IMR-90 (cell line): ENCODE results near the gene NAA35. TPM values are rescaled to one million over a fixed set of nuclear protein-coding genes. Genes with fewer than 3 reads are reported as not detected.

Source experiments
- ATAC-seq: fragments of 200-7000 bp; cut with Tn5 transposase; 2 replicates; pipeline ENCODE4 v1.9.1; 2020; ENCODE audit warnings: low read depth, mild to moderate bottlenecking, moderate library complexity
- BruUV-seq: library from RNA; stranded (reverse); fragments of 400-500 nt; replicated peaks from 2 replicates; lab custom pipeline; 2021; lab: Mats Ljungman, UMichigan
- CTCF ChIA-PET: fragments of 300-600 bp; formaldehyde crosslinking; extraction: SDS; loops from one replicate; lab custom pipeline; 2021; ENCODE audit warnings: antibody characterized with exemption; lab: Yijun Ruan, JAX
- POLR2A ChIA-PET: fragments of 300-600 bp; sonication (Branson Sonifier 250); formaldehyde crosslinking; loops from one replicate; lab custom pipeline; 2022; ENCODE audit warnings: antibody characterized with exemption; ENCODE audit not compliant: unreplicated experiment; lab: Charles Lee
- DNase-seq: peaks from one replicate; pipeline ENCODE4 v3.0.0; 2013
- H2AFZ ChIP-seq: replicated peaks from 2 replicates; pipeline ENCODE3; 2013; ENCODE audit warnings: low read length, mild to moderate bottlenecking; ENCODE audit not compliant: poor library complexity
- H2AK5ac ChIP-seq: 2 replicates; pipeline ENCODE4 v1.6.1; 2013; ENCODE audit warnings: low read depth, low read length, inconsistent platforms
- H2AK9ac ChIP-seq: replicated peaks from 2 replicates; pipeline ENCODE3; 2013; ENCODE audit warnings: mild to moderate bottlenecking, low read depth, low read length, moderate library complexity; ENCODE audit not compliant: poor library complexity
- H2BK120ac ChIP-seq: 2 replicates; pipeline ENCODE4 v1.6.1; 2013; ENCODE audit warnings: low read depth, low read length, inconsistent platforms
- H2BK15ac ChIP-seq: 3 replicates; pipeline ENCODE4 v1.6.1; 2013; ENCODE audit warnings: low read depth, low read length, inconsistent platforms
- H2BK20ac ChIP-seq: 2 replicates; pipeline ENCODE4 v1.6.1; 2013; ENCODE audit warnings: low read depth, mild to moderate bottlenecking, inconsistent platforms, low read length, moderate library complexity
- H2BK5ac ChIP-seq: 2 replicates; pipeline ENCODE4 v1.6.1; 2013; ENCODE audit warnings: mild to moderate bottlenecking, low read depth, low read length, inconsistent platforms; ENCODE audit not compliant: poor library complexity, severe bottlenecking
- H3K14ac ChIP-seq: replicated peaks from 2 replicates; pipeline ENCODE4 v1.6.1; 2013; ENCODE audit warnings: low read depth, low read length, inconsistent platforms
- H3K18ac ChIP-seq: 2 replicates; pipeline ENCODE4 v1.6.1; 2013; ENCODE audit warnings: low read depth, low read length, control low read depth
- H3K23ac ChIP-seq: 2 replicates; pipeline ENCODE4 v1.6.1; 2013; ENCODE audit warnings: low read depth, low read length, inconsistent platforms
- H3K27ac ChIP-seq: 2 replicates; pipeline ENCODE4 v1.5.1; 2013; ENCODE audit warnings: mild to moderate bottlenecking, control low read depth, low read length; ENCODE audit not compliant: insufficient read depth
- H3K27me3 ChIP-seq: 2 replicates; pipeline ENCODE4 v1.6.1; 2013; ENCODE audit warnings: low read length; ENCODE audit not compliant: control insufficient read depth, insufficient read depth
- H3K36me3 ChIP-seq: 2 replicates; pipeline ENCODE4 v1.6.1; 2013; ENCODE audit warnings: low read length, mixed read lengths; ENCODE audit not compliant: control insufficient read depth, insufficient read depth
- H3K4ac ChIP-seq: 2 replicates; pipeline ENCODE4 v1.6.1; 2013; ENCODE audit warnings: low read depth, low read length, inconsistent platforms
- H3K4me1 ChIP-seq: 2 replicates; pipeline ENCODE4 v1.6.1; 2013; ENCODE audit warnings: low read length, mixed read lengths; ENCODE audit not compliant: control insufficient read depth, insufficient read depth
- H3K4me2 ChIP-seq: 2 replicates; pipeline ENCODE4 v1.6.1; 2013; ENCODE audit warnings: low read depth, mild to moderate bottlenecking, control low read depth, low read length, moderate library complexity
- H3K4me3 ChIP-seq: 2 replicates; pipeline ENCODE4 v1.5.1; 2013; ENCODE audit warnings: low read depth, mild to moderate bottlenecking, control low read depth, low read length, moderate library complexity; ENCODE audit not compliant: insufficient read depth
- H3K56ac ChIP-seq: 2 replicates; pipeline ENCODE4 v1.6.1; 2013; ENCODE audit warnings: low read length, inconsistent platforms; ENCODE audit not compliant: insufficient read depth; ENCODE audit errors: extremely low read depth
- H3K79me1 ChIP-seq, 2 experiments: 2 replicates each; pipeline ENCODE4 v1.6.1; 2013; ENCODE audit warnings: low read length in 2 of 2, inconsistent platforms in 1 of 2, low read depth in 1 of 2
- H3K9ac ChIP-seq: 2 replicates; pipeline ENCODE4 v1.6.1; 2013; ENCODE audit warnings: low read depth, low read length, control low read depth
- H3K9me1 ChIP-seq: 2 replicates; pipeline ENCODE4 v1.6.1; 2013; ENCODE audit warnings: low read length, inconsistent platforms; ENCODE audit not compliant: insufficient read depth
- H3K9me3 ChIP-seq: 2 replicates; pipeline ENCODE4 v1.6.1; 2013; ENCODE audit warnings: low read length; ENCODE audit not compliant: control insufficient read depth, insufficient read depth
- H4K20me1 ChIP-seq: 2 replicates; pipeline ENCODE4 v1.6.1; 2013; ENCODE audit warnings: low read length, inconsistent platforms; ENCODE audit not compliant: insufficient read depth
- H4K5ac ChIP-seq: 2 replicates; pipeline ENCODE4 v1.6.1; 2013; ENCODE audit warnings: mild to moderate bottlenecking, low read depth, low read length, control low read depth
- H4K8ac ChIP-seq, 2 experiments: 2 replicates each; pipeline ENCODE4 v1.6.1; 2013; ENCODE audit warnings: low read depth in 2 of 2, low read length in 2 of 2, control low read depth in 1 of 2, inconsistent platforms in 1 of 2
- H4K91ac ChIP-seq: 2 replicates; pipeline ENCODE4 v1.6.1; 2013; ENCODE audit warnings: low read depth, low read length, inconsistent platforms; ENCODE audit not compliant: insufficient read depth
- BHLHE40 ChIP-seq: fragments of 150-350 bp; IDR thresholded peaks from 2 replicates; pipeline ENCODE4 v1.6.1; 2016; ENCODE audit warnings: mild to moderate bottlenecking, low read depth, low read length
- CEBPB ChIP-seq: IDR thresholded peaks from 2 replicates; pipeline ENCODE4 v1.6.1; 2012; ENCODE audit warnings: low read depth, low read length, improper control_type of control experiment
- FOS ChIP-seq: fragments of 150-350 bp; IDR thresholded peaks from 2 replicates; pipeline ENCODE4 v1.6.1; 2016; ENCODE audit warnings: low read depth, low read length
- MAZ ChIP-seq: IDR thresholded peaks from 2 replicates; pipeline ENCODE4 v1.6.1; 2012; ENCODE audit warnings: low read depth, mild to moderate bottlenecking, low read length, improper control_type of control experiment, moderate library complexity, borderline replicate concordance
- MXI1 ChIP-seq: IDR thresholded peaks from 2 replicates; pipeline ENCODE4 v1.6.1; 2012; ENCODE audit warnings: low read depth, mild to moderate bottlenecking, low read length, moderate library complexity, borderline replicate concordance
- POLR2A ChIP-seq: IDR thresholded peaks from 2 replicates; pipeline ENCODE4 v1.6.1; 2012; ENCODE audit warnings: mild to moderate bottlenecking, low read depth, low read length
- RFX5 ChIP-seq: IDR thresholded peaks from 2 replicates; pipeline ENCODE4 v1.8.0; 2012; ENCODE audit warnings: low read depth, mild to moderate bottlenecking, low read length, moderate library complexity
- SMC3 ChIP-seq: fragments of 150-350 bp; IDR thresholded peaks from 2 replicates; pipeline ENCODE4 v1.6.1; 2016; ENCODE audit warnings: low read depth, mild to moderate bottlenecking, antibody characterized with exemption, low read length, moderate library complexity
- USF2 ChIP-seq: fragments of 150-350 bp; IDR thresholded peaks from 2 replicates; pipeline ENCODE4 v1.6.1; 2017; ENCODE audit warnings: mild to moderate bottlenecking, antibody characterized with exemption, low read length, low read depth
- WGBS, 2 experiments: methylation state at CpG; one replicate each; pipeline versions ENCODE4 v1.1.5 to v1.1.7; 2013; ENCODE audit warnings: missing lambda C conversion rate in 2 of 2; ENCODE audit not compliant: insufficient read length in 1 of 2; ENCODE audit errors: extremely low coverage in 2 of 2; 5-methylcytosine and 5-hydroxymethylcytosine counted together
- dilution Hi-C: fragments of 300-500 bp; cut with HindIII; formaldehyde crosslinking; loops from one replicate; pipeline ENCODE4 v1.14.3; 2018; ENCODE audit warnings: low sequenced_read_pairs; ENCODE audit not compliant: unreplicated experiment
- in situ Hi-C: fragments of 300-500 bp; cut with MboI; formaldehyde crosslinking; loops from 3 replicates; pipeline ENCODE4 v1.14.3; 2019; ENCODE audit warnings: low sequenced_read_pairs, inconsistent platforms, mixed read lengths
- intact Hi-C: fragments of 100-400 bp; cut with micrococcal nuclease; formaldehyde crosslinking; loops from 2 replicates; pipeline ENCODE4 v1.10.0; 2022
- polyA plus RNA-seq, 3 experiments: library from polyadenylated mRNA; depleted of rRNA; stranded (reverse); fragments of >200 nt; gene quantifications; 2 replicates each; pipeline ENCODE4 v1.2.3, GENCODE V29; 2012; ENCODE audit warnings: low replicate concordance in 1 of 3
- total RNA-seq: library from RNA; depleted of rRNA; stranded (reverse); fragments of >200 nt; gene quantifications from 2 replicates; pipeline ENCODE4 v1.2.3, GENCODE V29; 2012

The NAA35 gene
- total and polyA plus RNA-seq, 2 of the 4 experiments (the other 2 are of a cell fraction) = 13.1 to 16.5 TPM

GRCh38 chr9:85944672-85945071, 3.7 kb downstream of the NAA35 start:
- intact Hi-C loops = loop anchor here (5.0 kb wide), 1 partner anchor 338 kb away; the partner anchor contains the start of gene ISCA1
- ATAC-seq (no peak), DNase-seq (no peak)
- Histone ChIP-seq H3K9me1 (0 out of 2 replicates have a peak, but pooled peaks cover 2% of the 10 kb centered on the region), H2BK120ac (no peak overlapping the region), H3K4me2 (no peak overlapping the region), H3K27me3 (no peaks in the 10 kb centered on the region), H2BK5ac (no peak overlapping the region), H3K14ac (no peak overlapping the region), H4K8ac (no peak overlapping the region), H3K56ac (no peak overlapping the region), H3K9ac (no peak overlapping the region), H4K91ac (no peak overlapping the region), H3K18ac (no peak overlapping the region), H2AK9ac (no peak overlapping the region), H3K27ac (no peak overlapping the region), H2AK5ac (no peak overlapping the region), H4K20me1 (peaks cover 4% of the 10 kb centered on the region; the same call in 1 of the 2 replicates), H3K4me3 (no peak overlapping the region), H2BK15ac (no peak overlapping the region), H3K4ac (no peak overlapping the region), H3K23ac (no peak overlapping the region), H3K36me3 (peaks cover 7% of the 10 kb centered on the region; the same call in 1 of the 2 replicates), H2BK20ac (no peak overlapping the region), H3K9me3 (no peaks in the 10 kb centered on the region; the same call in 1 of the 2 replicates), H4K5ac (no peak overlapping the region), H3K79me1 (peaks cover 35 to 40% of the 10 kb centered on the region in 2 experiments), H3K4me1 (no peaks in the 10 kb centered on the region), H2AFZ (no peak overlapping the region)
- no CpG with 5 or more reads among the region's 2 CpGs for WGBS, 2 experiments
- BruUV-seq = no TSS peak
- dilution Hi-C loops = no loop called here
- ChIA-PET CTCF (no interaction called here), POLR2A (no interaction called here)
- no peak for TF ChIP-seq POLR2A
- no peak for TF ChIP-seq RFX5
- TF ChIP-seq MXI1 = no peak
- no peak for TF ChIP-seq MAZ
- no peak for TF ChIP-seq USF2
- TF ChIP-seq SMC3 = no peak
- no peak for TF ChIP-seq BHLHE40
- TF ChIP-seq FOS = no peak
- no peak for TF ChIP-seq CEBPB
- in situ Hi-C loops = no loop called here
